C4-2B (cell line): ENCODE measurements around the gene LHFPL2.

ENCODE experiments used
- CTCF ChIP-seq: fragments of 450-650 bp; conservative IDR thresholded peaks from 2 replicates; pipeline ENCODE4 v1.5.1; 2017; ENCODE audit warnings: mild to moderate bottlenecking
- ZFX ChIP-seq: fragments of 450-650 bp; IDR thresholded peaks from 2 replicates; pipeline ENCODE4 v1.6.1; 2017

GRCh38 chr5:78628270-78628992, 20.1 kb downstream of the LHFPL2 start:
- TF ChIP-seq CTCF (no peak), ZFX (no peak)
